HL-60 (cell line): Measurements from ENCODE around the gene GPATCH1.

ENCODE experiments used
- POLR2AphosphoS5 ChIP-seq: IDR thresholded peaks from 2 replicates; pipeline ENCODE4 v1.6.1; 2012; ENCODE audit warnings: low read depth
- TF ChIP-seq, protein P1 (sequence below): IDR thresholded peaks from one replicate; pipeline ENCODE4 v1.5.1; 2011; ENCODE audit warnings: low read length, control low read depth, inconsistent platforms; ENCODE audit not compliant: insufficient read depth
- TF ChIP-seq, protein P2 (sequence below): IDR thresholded peaks from 2 replicates; pipeline ENCODE4 v1.6.1; 2012; ENCODE audit warnings: low read depth; ENCODE audit not compliant: insufficient replicate concordance

DNA sequence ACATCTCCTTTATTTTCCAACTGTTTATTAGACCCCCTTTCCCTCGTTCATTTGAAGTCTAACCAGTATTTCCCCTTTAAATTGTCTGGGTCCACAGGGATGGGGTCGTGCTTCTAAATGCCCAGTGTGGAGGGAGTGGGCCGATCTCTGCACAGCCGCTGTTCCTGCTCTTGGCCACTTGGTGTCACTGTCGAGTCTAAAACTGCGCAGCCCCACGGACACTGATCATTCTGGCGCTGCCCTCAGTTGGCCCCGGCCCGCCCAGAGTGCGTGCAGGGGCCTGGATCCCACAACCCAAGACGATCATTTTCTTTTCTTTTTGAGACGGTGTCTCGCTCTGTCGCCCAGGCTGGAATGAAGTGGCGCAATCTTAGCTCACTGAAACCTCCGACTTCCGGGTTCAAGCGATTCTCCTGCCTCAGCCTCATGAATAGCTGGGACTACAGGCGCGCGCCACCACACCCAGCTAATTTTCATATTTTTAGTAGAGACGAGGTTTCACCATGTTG, 63.0 kb downstream of the GPATCH1 start:
- TF ChIP-seq, protein P1, sequence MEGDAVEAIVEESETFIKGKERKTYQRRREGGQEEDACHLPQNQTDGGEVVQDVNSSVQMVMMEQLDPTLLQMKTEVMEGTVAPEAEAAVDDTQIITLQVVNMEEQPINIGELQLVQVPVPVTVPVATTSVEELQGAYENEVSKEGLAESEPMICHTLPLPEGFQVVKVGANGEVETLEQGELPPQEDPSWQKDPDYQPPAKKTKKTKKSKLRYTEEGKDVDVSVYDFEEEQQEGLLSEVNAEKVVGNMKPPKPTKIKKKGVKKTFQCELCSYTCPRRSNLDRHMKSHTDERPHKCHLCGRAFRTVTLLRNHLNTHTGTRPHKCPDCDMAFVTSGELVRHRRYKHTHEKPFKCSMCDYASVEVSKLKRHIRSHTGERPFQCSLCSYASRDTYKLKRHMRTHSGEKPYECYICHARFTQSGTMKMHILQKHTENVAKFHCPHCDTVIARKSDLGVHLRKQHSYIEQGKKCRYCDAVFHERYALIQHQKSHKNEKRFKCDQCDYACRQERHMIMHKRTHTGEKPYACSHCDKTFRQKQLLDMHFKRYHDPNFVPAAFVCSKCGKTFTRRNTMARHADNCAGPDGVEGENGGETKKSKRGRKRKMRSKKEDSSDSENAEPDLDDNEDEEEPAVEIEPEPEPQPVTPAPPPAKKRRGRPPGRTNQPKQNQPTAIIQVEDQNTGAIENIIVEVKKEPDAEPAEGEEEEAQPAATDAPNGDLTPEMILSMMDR: peak; percentile 99
- TF ChIP-seq, protein P2, sequence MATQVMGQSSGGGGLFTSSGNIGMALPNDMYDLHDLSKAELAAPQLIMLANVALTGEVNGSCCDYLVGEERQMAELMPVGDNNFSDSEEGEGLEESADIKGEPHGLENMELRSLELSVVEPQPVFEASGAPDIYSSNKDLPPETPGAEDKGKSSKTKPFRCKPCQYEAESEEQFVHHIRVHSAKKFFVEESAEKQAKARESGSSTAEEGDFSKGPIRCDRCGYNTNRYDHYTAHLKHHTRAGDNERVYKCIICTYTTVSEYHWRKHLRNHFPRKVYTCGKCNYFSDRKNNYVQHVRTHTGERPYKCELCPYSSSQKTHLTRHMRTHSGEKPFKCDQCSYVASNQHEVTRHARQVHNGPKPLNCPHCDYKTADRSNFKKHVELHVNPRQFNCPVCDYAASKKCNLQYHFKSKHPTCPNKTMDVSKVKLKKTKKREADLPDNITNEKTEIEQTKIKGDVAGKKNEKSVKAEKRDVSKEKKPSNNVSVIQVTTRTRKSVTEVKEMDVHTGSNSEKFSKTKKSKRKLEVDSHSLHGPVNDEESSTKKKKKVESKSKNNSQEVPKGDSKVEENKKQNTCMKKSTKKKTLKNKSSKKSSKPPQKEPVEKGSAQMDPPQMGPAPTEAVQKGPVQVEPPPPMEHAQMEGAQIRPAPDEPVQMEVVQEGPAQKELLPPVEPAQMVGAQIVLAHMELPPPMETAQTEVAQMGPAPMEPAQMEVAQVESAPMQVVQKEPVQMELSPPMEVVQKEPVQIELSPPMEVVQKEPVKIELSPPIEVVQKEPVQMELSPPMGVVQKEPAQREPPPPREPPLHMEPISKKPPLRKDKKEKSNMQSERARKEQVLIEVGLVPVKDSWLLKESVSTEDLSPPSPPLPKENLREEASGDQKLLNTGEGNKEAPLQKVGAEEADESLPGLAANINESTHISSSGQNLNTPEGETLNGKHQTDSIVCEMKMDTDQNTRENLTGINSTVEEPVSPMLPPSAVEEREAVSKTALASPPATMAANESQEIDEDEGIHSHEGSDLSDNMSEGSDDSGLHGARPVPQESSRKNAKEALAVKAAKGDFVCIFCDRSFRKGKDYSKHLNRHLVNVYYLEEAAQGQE: no peak
- no peak for TF ChIP-seq POLR2AphosphoS5
